A549 (cell line): ENCODE results near the gene MLYCD.

Source experiments
- CBX8 ChIP-seq: fragments of 200-600 bp; sonication (generic); IDR thresholded peaks from 2 replicates; pipeline ENCODE4 v1.6.1; 2016
- FOSL2 ChIP-seq, 2 experiments: fragments of 450-650 bp in 1 of 2; fragments of >200 bp in 1 of 2; sonication (Bioruptor Twin) in 1 of 2; formaldehyde crosslinking; IDR thresholded peaks; 2 replicates each; pipeline versions ENCODE4 v1.5.0 to v1.6.1; 2016 to 2020; ENCODE audit warnings: mild to moderate bottlenecking in 1 of 2, moderate library complexity in 1 of 2
- HEYL ChIP-seq: fragments of 250-450 bp; sonication (Bioruptor Pico); IDR thresholded peaks from 2 replicates; pipeline ENCODE4 v1.8.0; 2021; ENCODE audit warnings: mild to moderate bottlenecking, moderate library complexity
- RNF2 ChIP-seq: fragments of 200-600 bp; sonication (generic); IDR thresholded peaks from 2 replicates; pipeline ENCODE4 v1.6.1; 2016; ENCODE audit warnings: low read depth, mild to moderate bottlenecking, antibody characterized with exemption, moderate library complexity, borderline replicate concordance
- TF ChIP-seq, protein P1 (sequence below): fragments of >200 bp; sonication (Bioruptor Twin); formaldehyde crosslinking; IDR thresholded peaks from 3 replicates; pipeline ENCODE4 v1.5.1; 2016

DNA sequence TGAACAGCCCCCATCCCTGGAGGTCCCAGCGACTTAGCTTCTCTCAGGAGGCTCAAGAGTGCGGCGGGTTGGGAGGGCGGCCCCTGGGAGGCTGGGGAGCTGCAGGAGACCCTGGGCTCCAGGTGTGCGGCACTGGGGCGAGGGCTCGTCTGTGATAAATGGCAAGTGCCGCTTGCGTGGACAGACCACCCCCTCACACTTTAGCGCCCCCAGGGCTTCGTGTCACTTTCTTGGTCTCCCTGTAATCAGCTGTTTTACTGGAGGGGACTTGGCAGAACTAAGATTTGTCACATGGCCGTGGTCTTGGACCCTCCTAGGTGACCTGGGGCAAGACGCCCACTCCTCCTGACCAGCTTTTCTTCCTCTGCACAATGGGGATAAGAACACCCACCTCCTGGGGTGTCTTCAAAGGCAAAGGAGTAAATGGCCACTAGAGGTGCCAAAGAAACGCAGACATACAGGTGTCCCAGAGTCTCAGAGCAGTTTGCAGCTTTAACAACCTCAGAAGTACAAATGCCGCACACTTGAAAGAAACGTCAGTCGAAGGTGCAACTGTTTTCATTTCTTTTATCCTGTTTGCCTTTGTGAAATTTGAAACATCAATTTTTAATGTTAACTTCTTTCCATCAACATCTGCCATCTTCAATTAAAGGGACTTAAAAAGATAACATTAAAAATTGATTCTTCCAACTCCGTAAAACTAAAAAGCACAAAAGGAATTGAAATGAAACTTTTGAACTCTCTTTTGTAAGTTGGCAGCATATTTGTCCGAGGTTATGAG, 55.1 kb downstream of the MLYCD start:
- TF ChIP-seq, protein P1, sequence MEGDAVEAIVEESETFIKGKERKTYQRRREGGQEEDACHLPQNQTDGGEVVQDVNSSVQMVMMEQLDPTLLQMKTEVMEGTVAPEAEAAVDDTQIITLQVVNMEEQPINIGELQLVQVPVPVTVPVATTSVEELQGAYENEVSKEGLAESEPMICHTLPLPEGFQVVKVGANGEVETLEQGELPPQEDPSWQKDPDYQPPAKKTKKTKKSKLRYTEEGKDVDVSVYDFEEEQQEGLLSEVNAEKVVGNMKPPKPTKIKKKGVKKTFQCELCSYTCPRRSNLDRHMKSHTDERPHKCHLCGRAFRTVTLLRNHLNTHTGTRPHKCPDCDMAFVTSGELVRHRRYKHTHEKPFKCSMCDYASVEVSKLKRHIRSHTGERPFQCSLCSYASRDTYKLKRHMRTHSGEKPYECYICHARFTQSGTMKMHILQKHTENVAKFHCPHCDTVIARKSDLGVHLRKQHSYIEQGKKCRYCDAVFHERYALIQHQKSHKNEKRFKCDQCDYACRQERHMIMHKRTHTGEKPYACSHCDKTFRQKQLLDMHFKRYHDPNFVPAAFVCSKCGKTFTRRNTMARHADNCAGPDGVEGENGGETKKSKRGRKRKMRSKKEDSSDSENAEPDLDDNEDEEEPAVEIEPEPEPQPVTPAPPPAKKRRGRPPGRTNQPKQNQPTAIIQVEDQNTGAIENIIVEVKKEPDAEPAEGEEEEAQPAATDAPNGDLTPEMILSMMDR = peak; percentile 54
- TF ChIP-seq FOSL2 (IDR thresholded peaks at IDR 0.05) (no peak), FOSL2 (CRISPR knock-in tag; IDR thresholded peaks at IDR 0.05) (no peak), CBX8 (no peak), HEYL (CRISPR knock-in tag) (no peak), RNF2 (no peak)
